Muscle of arm (tissue), 12 donors: Measurements from ENCODE around the gene KLHDC3. TPM values are rescaled to one million over a fixed set of nuclear protein-coding genes. Genes with fewer than 3 reads are reported as not detected.
"Not testable (repeated sequence)": the region's sequence is repeated elsewhere in the genome, so short reads cannot be mapped to it uniquely, and the experiment has no call there.

Experiments
- DNase-seq: peaks from one replicate; pipeline ENCODE4 v3.0.0-alpha.2; 2013
- polyA plus RNA-seq, 12 donors: library from polyadenylated mRNA; unstranded; fragments of 120-200 nt; gene quantifications; one replicate each; pipeline ENCODE4 v1.2.1, GENCODE V29; 2013; ENCODE audit not compliant: insufficient read length in 12 of 12

Gene KLHDC3
- polyA plus RNA-seq, 12 donors = 120 to 250 (median 193) TPM

GRCh38 chr6:42984924-42985475, 29.0 kb upstream of the KLHDC3 start:
- peak; percentile 26 for DNase-seq

- DNase-seq = no peak
These were observed 26.3 kb upstream of the KLHDC3 start for GRCh38 chr6:42987533-42988451.

GRCh38 chr6:42988486-42989020, 25.5 kb upstream of the KLHDC3 start:
- DNase-seq = no peak

- DNase-seq = no peak
These were observed 24.1 kb upstream of the KLHDC3 start for GRCh38 chr6:42989923-42990322.

GRCh38 chr6:42993445-42993844, 20.6 kb upstream of the KLHDC3 start:
- DNase-seq = no peak

GRCh38 chr6:42996513-42996912, 17.5 kb upstream of the KLHDC3 start:
- no peak for DNase-seq

GRCh38 chr6:42998205-42998604, 15.8 kb upstream of the KLHDC3 start:
- not testable (repeated sequence) for DNase-seq

DNA sequence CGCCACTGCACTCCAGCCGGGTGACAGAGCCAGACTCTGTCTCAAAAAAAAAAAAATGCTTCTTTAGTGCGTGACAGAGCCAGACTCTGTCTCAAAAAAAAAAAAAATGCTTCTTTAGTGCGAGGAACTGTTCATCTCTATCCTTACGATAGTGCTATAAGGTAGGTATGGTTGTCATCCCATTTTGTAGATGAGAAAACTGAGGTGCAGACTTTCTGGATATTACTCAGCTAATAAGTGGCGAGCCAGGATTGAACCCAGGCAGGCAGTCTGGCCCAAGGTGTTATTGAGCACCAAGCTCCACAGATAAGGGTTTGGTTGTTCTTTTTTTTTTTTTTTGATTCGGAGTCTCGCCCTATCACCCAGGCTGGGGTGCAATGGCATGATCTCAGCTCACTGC, 12.2 kb upstream of the KLHDC3 start:
- no peak for DNase-seq

DNA sequence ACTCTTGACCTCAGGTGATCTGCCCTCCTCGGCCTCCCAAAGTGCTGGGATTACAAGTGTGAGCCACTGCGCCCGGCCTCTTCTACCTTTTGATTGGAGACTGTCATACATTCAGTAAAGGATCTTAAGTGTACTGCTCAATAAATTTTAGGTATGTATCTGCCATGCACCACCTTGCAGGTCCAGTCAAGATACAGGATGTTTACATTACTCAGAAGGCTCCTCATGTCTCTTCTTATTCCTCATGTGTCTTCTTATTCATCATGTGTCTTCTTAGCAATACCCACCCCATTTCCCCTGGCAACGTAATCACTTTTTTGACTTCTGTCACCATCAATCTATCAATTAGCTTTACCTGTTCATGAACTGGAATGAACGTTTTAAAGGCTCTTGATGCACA, 8.2 kb upstream of the KLHDC3 start:
- DNase-seq = no peak

DNA sequence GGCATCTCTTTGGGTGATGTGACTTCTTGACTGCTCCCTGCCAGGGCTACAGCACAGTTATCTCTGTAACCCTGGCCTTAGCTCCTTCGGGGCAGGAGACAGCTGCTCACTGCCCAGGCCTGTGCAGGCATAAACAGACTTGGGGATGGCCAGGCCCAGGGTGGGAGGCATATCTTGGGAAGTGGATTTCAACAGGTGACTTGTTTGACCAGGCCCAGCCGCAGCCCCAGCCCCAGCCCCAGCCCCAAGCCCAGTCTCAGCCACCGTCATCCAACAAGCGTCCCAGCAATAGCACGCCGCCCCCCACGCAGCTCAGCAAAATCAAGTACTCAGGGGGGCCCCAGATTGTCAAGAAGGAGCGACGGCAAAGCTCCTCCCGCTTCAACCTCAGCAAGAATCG, 7.8 kb upstream of the KLHDC3 start:
- no peak for DNase-seq

DNA sequence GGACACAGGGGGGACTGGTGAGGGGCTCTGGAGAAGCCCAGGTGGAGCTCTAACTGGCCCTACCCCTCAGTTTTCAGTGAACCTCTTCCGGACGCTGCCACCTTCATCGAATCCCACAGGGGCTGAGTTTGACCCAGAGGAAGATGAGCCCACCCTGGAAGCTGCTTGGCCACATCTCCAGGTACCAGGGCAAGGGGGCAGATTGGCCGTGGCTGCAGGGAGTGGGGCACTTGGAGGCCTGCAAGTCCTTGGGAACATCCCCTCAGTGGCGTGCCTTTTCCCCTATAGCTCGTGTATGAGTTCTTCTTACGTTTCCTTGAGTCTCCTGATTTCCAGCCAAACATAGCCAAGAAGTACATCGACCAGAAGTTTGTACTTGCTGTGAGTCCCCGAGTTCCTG, 6.9 kb upstream of the KLHDC3 start:
- no peak for DNase-seq

DNA sequence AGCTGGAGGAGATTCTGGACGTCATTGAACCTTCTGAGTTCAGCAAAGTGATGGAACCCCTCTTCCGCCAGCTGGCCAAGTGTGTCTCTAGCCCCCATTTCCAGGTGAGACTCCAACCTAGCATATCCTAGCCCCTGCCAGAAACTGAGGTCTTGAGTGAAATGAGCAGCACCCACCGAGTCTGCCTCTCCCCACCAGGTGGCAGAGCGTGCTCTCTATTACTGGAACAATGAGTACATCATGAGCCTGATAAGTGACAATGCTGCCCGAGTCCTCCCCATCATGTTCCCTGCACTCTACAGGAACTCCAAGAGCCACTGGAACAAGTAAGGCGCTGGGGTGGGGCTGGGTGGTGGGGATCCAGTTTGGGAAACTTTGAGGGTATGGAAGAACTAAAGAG, 4.9 kb upstream of the KLHDC3 start:
- DNase-seq = peak; percentile 35

- DNase-seq = no peak
These were observed 2.8 kb upstream of the KLHDC3 start for GRCh38 chr6:43011207-43011606.

DNA sequence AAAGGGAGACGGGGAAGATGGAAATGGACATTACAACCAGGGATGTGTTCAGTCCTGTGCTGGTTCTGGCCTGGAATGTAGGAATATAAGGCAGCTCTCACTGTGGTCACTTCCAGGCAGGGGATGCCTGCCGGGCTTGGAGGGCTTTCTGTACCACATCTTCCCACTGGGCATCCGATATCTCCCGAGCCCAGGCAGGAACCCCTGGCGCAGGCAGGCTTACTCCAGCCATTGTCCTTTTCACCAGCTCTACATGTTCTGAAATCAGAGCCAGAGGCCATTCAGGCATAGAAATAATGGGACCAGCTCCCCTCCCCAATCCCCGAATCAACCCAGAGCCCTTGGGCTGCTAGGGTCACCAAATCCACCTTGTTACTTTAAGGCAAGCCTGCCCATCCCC, 1.7 kb upstream of the KLHDC3 start:
- no peak for DNase-seq

GRCh38 chr6:43013097-43013842, 779 bp upstream of the KLHDC3 start:
- DNase-seq = no peak

DNA sequence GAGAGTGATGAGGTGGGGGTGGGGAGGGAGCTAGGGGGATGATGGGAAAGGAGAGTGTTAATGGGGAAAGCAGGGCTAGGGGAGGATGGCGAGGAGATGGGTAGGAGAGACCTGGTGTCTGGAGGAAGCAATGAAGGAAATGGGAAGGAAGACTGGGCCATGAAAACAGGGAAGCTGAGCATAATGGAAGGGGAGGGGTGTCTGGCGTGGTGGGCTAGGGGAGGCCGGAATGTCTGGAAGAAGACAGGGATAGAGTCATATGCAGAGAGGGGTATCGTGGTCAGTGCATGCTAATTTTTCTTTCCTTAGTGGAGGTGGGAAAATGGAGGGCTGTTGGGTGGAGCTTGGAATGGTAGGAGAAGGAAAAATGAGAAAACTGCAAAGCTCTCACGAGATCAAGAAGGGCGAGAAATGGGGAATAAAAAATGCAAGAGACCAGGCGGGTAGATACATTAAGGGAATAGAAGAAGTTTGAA, 423 bp downstream of the KLHDC3 start:
- peak; percentile 43 for DNase-seq

DNA sequence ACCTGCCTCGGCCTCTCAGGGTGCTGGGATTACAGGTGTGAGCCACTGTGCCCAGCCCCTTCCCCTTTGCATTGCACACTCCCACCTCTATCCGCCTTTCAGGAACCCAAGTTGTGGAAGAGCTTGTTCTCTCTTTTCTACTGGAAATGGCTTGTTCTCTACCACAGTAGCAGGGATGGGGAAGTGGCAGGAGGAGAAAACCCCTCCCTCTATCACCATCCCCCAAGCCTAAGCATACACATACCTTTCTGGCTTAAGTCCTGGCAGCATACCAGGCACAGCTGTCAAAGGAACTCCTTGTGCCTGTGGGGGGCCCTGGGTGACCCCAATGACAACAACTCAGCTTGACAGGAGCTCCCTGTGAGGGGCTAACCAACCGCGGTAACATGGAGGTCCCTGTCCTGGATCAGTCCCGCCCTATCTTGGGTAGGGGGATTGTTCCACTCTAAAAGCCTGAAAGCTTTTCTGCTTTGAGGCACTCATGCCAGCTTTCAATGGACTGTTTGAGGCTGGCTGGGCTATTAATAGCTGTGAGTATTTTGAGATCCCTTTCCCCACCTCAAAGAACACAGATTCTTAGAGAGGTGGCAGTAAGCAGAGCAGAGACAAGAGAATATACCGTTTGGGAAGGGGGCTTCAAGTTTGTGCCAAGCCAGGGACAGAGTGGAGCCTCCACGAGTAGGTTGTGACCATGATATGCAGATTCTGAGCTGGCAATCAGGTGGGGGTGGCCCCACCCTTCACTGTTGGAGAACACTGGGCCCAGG, 2.3 kb downstream of the KLHDC3 start:
- DNase-seq = no peak

DNA sequence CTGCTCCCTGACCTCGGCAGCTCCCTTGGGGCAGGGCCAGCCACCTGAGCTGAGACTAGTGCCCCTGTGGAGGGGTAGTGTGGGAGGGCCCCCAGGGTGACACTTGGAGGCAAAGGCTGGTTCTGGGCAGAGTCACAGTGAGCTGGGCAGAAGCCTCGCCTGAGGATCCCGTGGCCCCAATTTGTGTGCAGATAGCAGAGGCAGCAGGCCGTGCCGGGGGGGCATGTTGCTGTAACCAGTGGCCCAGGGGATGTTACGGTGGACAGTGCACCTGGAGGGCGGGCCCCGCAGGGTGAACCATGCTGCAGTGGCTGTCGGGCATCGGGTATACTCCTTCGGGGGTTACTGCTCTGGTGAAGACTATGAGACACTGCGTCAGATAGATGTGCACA, 2.9 kb downstream of the KLHDC3 start:
- no peak for DNase-seq

DNA sequence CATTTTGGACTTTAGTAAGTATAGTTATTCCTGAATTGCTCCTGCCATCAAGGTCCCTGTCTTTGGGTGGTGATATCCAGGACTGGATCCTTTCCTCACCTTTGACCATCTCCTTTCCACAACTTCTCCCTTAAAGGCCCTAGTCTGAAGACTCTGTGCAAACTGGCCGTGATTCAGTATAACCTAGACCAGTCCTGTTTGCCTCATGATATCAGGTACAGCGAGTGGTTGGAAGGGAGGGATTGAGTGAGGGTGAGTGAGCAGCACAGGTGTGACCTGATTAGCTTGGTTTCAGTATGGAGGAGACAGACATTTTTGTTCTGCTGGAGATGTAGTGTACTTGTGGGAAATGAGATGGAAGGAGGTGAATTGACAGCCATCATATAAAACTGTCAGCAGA, 5.1 kb downstream of the KLHDC3 start:
- DNase-seq = no peak

- DNase-seq = no peak
These were observed 6.1 kb downstream of the KLHDC3 start for GRCh38 chr6:43020052-43020705.

DNA sequence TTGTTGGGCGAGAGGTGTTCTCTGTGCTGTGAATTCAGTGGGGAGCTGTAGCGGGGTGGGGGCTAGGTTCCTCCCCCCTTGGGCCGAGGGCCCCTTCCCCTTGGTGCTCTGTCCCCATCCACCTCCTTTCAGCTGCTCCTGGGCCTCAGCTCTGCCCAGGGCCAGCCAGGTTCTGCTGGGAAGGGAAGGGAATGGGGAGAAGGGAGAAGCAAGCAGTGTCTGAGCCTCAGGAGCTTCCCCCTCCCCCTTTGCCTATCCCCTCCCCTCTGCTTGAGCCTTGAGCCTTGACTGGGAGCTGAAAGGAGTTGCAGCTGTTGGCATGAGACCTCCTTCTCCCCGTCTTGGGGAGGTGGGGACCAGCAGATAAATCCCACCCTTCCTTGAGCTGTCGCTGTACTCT, 6.8 kb downstream of the KLHDC3 start:
- DNase-seq = no peak
